Sigmoid colon (tissue), 7 donors: ENCODE results near the gene CRLF2. TPM values are rescaled to one million over a fixed set of nuclear protein-coding genes. Genes with fewer than 3 reads are reported as not detected.
A peak's percentile ranks its signal among the peaks of the same experiment; 100 is the strongest.
"Not testable (repeated sequence)": the region's sequence is repeated elsewhere in the genome, so short reads cannot be mapped to it uniquely, and the experiment has no call there.

ENCODE experiments used
- DNase-seq: peaks from one replicate; pipeline ENCODE4 v3.0.0-alpha.2; 2019
- H3K27ac ChIP-seq, 4 donors: fragments of 200-600 bp; sonication (generic); one replicate each; pipeline ENCODE4 v1.5.1; 2016 to 2019; ENCODE audit warnings: mild to moderate bottlenecking in 1 of 4
- H3K27me3 ChIP-seq, 3 donors: fragments of 200-600 bp; sonication (generic); one replicate each; pipeline ENCODE4 v1.5.1; 2019; ENCODE audit warnings: mild to moderate bottlenecking in 1 of 3
- H3K36me3 ChIP-seq, 4 donors: fragments of 200-600 bp; sonication (generic); one replicate each; pipeline ENCODE4 v1.5.1; 2016 to 2019
- H3K4me1 ChIP-seq, 4 donors: fragments of 200-600 bp; sonication (generic); one replicate each; pipeline ENCODE4 v1.5.1; 2017 to 2019
- H3K4me3 ChIP-seq, 4 donors: fragments of 200-600 bp; sonication (generic); one replicate each; pipeline ENCODE4 v1.5.1; 2017 to 2019; ENCODE audit warnings: mild to moderate bottlenecking in 2 of 4, moderate library complexity in 1 of 4
- H3K9me3 ChIP-seq, 4 donors: fragments of 200-600 bp in 3 of 4; sonication (generic) in 3 of 4; one replicate each; pipeline versions ENCODE4 v1.5.1 to v1.6.1; 2013 to 2019
- CTCF ChIP-seq, 4 experiments: fragments of 450-650 bp in 3 of 4; fragments of 200-600 bp in 1 of 4; IDR thresholded peaks; one replicate each; pipeline ENCODE4 v1.5.1; 2016 to 2019; ENCODE audit warnings: antibody characterized with exemption in 4 of 4, mild to moderate bottlenecking in 3 of 4, moderate library complexity in 2 of 4
- EP300 ChIP-seq, 4 donors: sonication (generic); formaldehyde crosslinking; IDR thresholded peaks; one replicate each; pipeline ENCODE4 v1.6.1; 2017; ENCODE audit warnings: antibody characterized with exemption in 4 of 4
- POLR2A ChIP-seq, 2 donors: fragments of 450-650 bp; IDR thresholded peaks; one replicate each; pipeline ENCODE4 v1.6.1; 2016; ENCODE audit warnings: antibody characterized with exemption in 2 of 2, mild to moderate bottlenecking in 2 of 2, moderate library complexity in 2 of 2
- POLR2AphosphoS5 ChIP-seq, 4 donors: sonication (generic); formaldehyde crosslinking; IDR thresholded peaks; one replicate each; pipeline ENCODE4 v1.6.1; 2017; ENCODE audit warnings: antibody characterized with exemption in 4 of 4
- WGBS, 2 donors: extraction: QIAGEN DNeasy Blood & Tissue Kit; methylation state at CpG; one replicate each; pipeline ENCODE4 v1.1.7; 2013; 5-methylcytosine and 5-hydroxymethylcytosine counted together
- intact Hi-C: fragments of 100-400 bp; cut with DNase I; formaldehyde crosslinking; loops from one replicate; pipeline ENCODE4 v1.15.1; 2023
- polyA plus RNA-seq, 3 donors: library from polyadenylated mRNA; stranded (reverse); fragments of 200-250 nt; gene quantifications; one replicate each; pipeline ENCODE4 v1.2.3, GENCODE V29; 2013
- total RNA-seq, 4 donors: library from RNA; depleted of rRNA; stranded (reverse); fragments of >200 nt; gene quantifications; one replicate each; pipeline ENCODE4 v1.1.0, GENCODE V29; 2016
- donor health status: healthy with polysubstance abuse.
- donor health status: Bipolar disorder and iron deficiency.
- donor health status: healthy.

The CRLF2 gene
- total and polyA plus RNA-seq, 7 donors, result 0.41 to 1.1 (median 0.74) TPM; not detected in 3

- DNase-seq, result no peak
- Histone ChIP-seq H3K27ac (no peak overlapping the region), H3K4me3 (no peak overlapping the region), H3K36me3 (no peaks in the 10 kb centered on the region), H3K9me3 (no peaks in the 10 kb centered on the region), H3K4me1 (no peaks in the 10 kb centered on the region), H3K27me3 (no peaks in the 10 kb centered on the region)
- TF ChIP-seq EP300 (IDR thresholded peaks at IDR 0.05), result no peak
- WGBS, 2 donors, result 30 to 55% methylated on average over 8 of the region's 8 CpGs
- intact Hi-C loops, result no loop called here
Measured at GRCh38 chrX:1242891-1243402, 30.5 kb upstream of the CRLF2 start.

GRCh38 chrX:1240551-1240950 is 28.1 kb upstream of the CRLF2 start:
- H3K4me3 ChIP-seq, H3K27me3 ChIP-seq, H3K4me1 ChIP-seq, H3K9me3 ChIP-seq, H3K27ac ChIP-seq, H3K36me3 ChIP-seq, DNase-seq, intact Hi-C loops: not testable (repeated sequence)
- 81 to 86% methylated on average over 9 of the region's 10 CpGs for WGBS, 2 donors

- Histone ChIP-seq H3K4me1 (no peaks in the 10 kb centered on the region), H3K36me3 (no peaks in the 10 kb centered on the region), H3K4me3 (no peak overlapping the region), H3K9me3 (no peaks in the 10 kb centered on the region), H3K27me3 (no peaks in the 10 kb centered on the region), H3K27ac (no peak overlapping the region)
- 60 to 91% methylated on average over 23 of the region's 23 CpGs for WGBS, 2 donors
- intact Hi-C loops, result no loop called here
- TF ChIP-seq POLR2A (IDR thresholded peaks at IDR 0.05) (no peak), EP300 (IDR thresholded peaks at IDR 0.05) (peak in 2 of 4 donors; percentile 33 to 69), CTCF (IDR thresholded peaks at IDR 0.05) (no peak), POLR2AphosphoS5 (IDR thresholded peaks at IDR 0.05) (peak in 1 of 4 donors; percentile 23)
- DNase-seq, result peak; percentile 84
Measured at GRCh38 chrX:1239681-1240142, 27.3 kb upstream of the CRLF2 start.

- Histone ChIP-seq H3K9me3 (no peaks in the 10 kb centered on the region), H3K27me3 (no peaks in the 10 kb centered on the region), H3K27ac (no peak overlapping the region), H3K4me1 (no peaks in the 10 kb centered on the region), H3K36me3 (no peaks in the 10 kb centered on the region), H3K4me3 (no peak overlapping the region)
- no peak for TF ChIP-seq POLR2A (IDR thresholded peaks at IDR 0.05)
- no peak for TF ChIP-seq POLR2AphosphoS5 (IDR thresholded peaks at IDR 0.05)
- TF ChIP-seq CTCF (IDR thresholded peaks at IDR 0.05), result no peak
- TF ChIP-seq EP300 (IDR thresholded peaks at IDR 0.05), result no peak
- DNase-seq, result peak; percentile 9
- 55 to 79% methylated on average over 15 of the region's 15 CpGs for WGBS, 2 donors
- intact Hi-C loops, result no loop called here
Measured at GRCh38 chrX:1231850-1232465, 19.5 kb upstream of the CRLF2 start.

- H3K27me3 ChIP-seq, H3K4me1 ChIP-seq, H3K4me3 ChIP-seq, intact Hi-C loops, H3K9me3 ChIP-seq, H3K36me3 ChIP-seq, DNase-seq, H3K27ac ChIP-seq: not testable (repeated sequence)
- WGBS, 2 donors, result 79 to 87% methylated on average over 8 of the region's 8 CpGs
Measured at GRCh38 chrX:1228101-1228500, 15.7 kb upstream of the CRLF2 start.

GRCh38 chrX:1226249-1226648 is 13.8 kb upstream of the CRLF2 start:
- H3K4me3 ChIP-seq, result no peak overlapping the region
- TF ChIP-seq EP300 (IDR thresholded peaks at IDR 0.05) (no peak), CTCF (IDR thresholded peaks at IDR 0.05) (no peak), POLR2AphosphoS5 (IDR thresholded peaks at IDR 0.05) (no peak), POLR2A (IDR thresholded peaks at IDR 0.05) (no peak)
- H3K27me3 ChIP-seq, result no peaks in the 10 kb centered on the region
- intact Hi-C loops, result no loop called here
- H3K9me3 ChIP-seq, result peaks cover 0 to 6% (median 3%) of the 10 kb centered on the region in 4 donors
- no peaks in the 10 kb centered on the region for H3K36me3 ChIP-seq
- no peak overlapping the region for H3K27ac ChIP-seq
- DNase-seq, result no peak
- no peaks in the 10 kb centered on the region for H3K4me1 ChIP-seq
